NT2/D1 (cell line): ENCODE results near the gene STK38L.

Source experiments
- SUZ12 ChIP-seq: IDR thresholded peaks from 2 replicates; pipeline ENCODE4 v1.6.1; 2011; ENCODE audit not compliant: insufficient read length, insufficient read depth; ENCODE audit errors: extremely low read depth
- YY1 ChIP-seq: IDR thresholded peaks from 2 replicates; pipeline ENCODE4 v1.6.1; 2011; ENCODE audit not compliant: insufficient read length, insufficient read depth

- TF ChIP-seq SUZ12 (no peak), YY1 (no peak)
These were observed 38.7 kb downstream of the STK38L start for GRCh38 chr12:27282754-27283153.
